ENCODE data around the gene LIN9. TPM values are rescaled to one million over a fixed set of nuclear protein-coding genes. Genes with fewer than 3 reads are reported as not detected.

LIN9 gene
- total and polyA plus RNA-seq, 2 of the 8 experiments (the other 6 are each of a cell fraction or from before 2014, with no cell fraction given), result 5.6 to 12.6 TPM

GRCh38 chr1:226277897-226278296 lies 31.1 kb downstream of the LIN9 start (continued):
- no peak for TF ChIP-seq CTCF (IDR thresholded peaks at IDR 0.05; ENCODE audit: control extremely low read depth in 1 of 3, insufficient read depth in 1 of 3, low read depth in 1 of 3, low read length in 3 of 3)

All from H1 (cell line).